NCI-H187 (cell line): Measurements from ENCODE around the gene MYRIP.

Experiments
- DNase-seq, 2 experiments: peaks; one replicate each; lab custom pipeline; 2025; lab: John Stamatoyannopoulos, UW

MYRIP gene

DNA sequence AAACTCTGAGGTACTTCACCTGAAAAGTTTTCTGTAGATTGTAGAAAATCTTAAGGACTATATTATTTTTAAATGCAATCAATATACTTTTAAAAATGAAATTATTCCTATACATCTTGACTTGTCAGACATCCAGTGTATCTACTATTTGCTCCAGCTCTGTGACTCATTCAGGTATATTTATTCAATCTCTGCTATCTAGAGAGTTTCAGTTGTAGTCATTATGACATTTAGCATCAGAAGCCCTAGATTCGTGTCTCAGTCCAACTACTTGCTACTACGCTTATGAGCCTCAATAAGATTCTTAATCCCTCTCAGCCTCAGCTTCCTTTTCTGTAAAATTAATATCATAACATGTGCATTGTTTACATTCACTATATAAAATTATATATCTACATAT lies 477.8 kb downstream of the MYRIP start:
- no peak for DNase-seq

DNA sequence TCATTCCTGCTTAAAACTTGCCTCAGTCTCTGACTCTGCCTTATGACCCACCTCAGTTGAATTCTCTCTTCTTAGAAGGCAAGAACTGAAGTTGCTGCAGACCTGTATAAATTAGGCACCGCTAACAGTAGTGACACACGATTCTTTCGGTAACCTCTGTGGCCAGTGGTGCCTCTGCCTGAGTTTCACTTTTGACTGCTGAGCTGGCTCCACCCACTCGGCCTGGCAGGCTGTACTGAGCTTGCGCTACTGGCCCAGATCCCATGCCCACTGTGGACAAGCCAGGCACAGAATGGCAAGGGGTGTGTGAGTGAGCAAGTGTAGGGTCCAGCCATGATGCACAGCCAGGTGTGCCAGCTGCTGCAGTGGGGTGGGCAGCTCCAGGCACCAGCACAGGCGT lies 481.0 kb downstream of the MYRIP start:
- DNase-seq: no peak

DNA sequence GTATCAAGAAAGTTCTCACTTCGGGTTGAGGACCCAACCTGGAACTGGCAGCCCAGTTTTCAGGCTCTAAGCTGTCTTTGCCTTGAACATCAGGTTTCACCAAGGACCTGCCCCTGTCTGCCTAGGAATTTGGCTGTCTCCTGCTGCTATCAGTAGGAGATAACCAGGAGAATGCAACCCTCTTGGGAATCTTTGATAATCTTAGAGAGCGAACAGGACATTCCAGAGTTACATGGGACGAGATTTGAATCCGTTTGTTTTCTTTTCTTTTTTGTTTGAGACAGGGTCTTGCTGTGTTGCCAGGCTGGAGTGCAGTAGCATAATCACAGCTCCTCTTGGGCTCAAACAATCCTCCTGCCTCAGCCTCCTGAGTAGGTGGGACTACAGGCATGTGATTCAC lies 482.1 kb downstream of the MYRIP start:
- no peak for DNase-seq

DNA sequence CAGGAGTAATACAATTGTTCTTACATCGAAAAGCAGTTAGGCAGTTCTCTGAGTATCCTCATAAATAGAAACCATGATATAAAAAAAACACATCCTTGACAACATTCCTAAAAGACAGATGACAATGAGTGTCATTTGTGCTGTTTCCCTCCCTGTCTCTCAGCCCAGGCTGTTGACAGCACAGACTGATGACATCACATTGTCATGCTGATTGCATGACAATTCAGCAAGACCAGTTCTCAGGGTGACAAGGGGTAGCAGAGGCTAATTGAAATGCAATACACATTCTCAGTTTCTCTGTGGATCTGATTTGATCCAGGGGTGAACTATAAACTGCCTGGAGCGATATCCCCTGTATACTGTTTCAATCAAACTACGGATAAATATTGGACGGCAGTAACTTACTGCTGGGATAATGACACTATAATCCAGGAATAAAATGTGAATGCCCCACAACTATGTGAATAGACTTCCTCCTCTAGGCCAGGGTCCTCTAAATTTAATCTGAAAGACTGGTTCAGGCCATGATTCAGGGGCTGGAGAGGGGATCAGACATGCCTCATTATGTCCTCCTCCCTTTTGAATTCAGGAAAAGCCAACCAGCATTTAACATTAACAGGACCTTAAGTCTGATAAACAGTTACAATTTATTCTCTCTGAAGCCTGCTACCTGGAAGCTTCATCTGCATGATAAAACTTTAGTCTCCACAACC lies 483.4 kb downstream of the MYRIP start:
- no peak for DNase-seq

DNA sequence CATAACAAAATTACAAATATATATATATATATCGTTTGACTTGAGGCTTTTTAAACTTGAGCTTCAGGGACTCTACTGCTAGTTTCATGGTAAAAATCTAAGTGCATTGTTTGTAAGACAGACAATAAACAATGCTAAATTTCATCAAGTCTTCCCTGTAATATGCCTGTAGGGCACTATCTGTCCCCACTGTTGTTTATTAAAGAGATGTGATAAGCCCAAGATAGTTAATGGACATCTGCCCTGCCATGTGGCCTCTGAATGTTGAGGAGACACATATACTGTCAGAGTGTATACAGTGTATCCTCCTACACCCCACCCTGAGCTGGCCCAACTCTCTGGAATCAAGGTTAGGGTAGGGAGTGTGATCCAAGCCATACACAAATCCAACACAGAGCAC lies 485.0 kb downstream of the MYRIP start:
- DNase-seq: no peak

DNA sequence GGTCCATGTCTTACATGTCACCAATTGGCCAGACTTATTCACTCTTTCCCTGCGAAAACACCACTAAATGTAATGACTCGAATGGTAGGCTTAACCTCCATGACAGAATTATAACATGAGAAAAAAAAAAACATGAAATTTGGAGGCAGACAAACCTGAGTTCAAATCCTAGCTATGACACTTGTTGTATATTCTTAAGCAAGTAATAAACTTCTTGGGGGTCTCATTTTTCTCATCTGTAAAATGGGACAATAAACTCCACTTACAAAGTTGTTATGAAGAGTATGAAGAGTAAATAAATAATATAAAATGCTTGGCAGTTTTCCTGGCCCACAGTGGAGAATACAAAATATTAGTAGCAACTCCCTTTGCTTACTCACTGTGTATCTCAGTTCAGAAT lies 488.7 kb downstream of the MYRIP start:
- DNase-seq: no peak

DNA sequence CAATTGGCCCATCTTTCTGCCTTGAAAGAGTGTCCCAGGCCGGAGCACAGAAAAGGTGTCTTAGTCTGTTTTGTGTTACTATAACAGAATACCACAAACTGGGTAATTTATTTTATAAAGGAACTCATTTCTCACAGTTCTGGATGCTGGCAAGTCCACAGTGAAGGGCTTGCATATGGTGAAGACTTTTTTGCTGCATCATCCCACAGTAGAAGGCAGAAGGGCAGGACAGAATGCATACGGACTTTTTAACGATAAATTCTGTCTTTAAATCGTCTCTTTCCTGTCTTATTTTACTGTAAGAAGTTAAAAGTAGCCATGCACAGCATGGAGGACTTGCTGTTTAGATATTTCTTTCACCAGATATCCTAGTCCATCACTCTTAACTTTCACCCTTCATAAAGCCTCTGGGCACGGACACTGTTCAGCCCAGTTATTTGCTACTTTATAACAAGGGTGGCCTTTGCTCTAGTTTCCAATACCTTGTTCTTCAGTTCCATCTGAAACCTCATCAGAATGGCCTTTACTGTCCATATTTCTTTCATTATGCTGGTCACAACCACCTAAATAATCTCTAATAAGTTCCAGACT lies 489.8 kb downstream of the MYRIP start:
- DNase-seq: no peak

DNA sequence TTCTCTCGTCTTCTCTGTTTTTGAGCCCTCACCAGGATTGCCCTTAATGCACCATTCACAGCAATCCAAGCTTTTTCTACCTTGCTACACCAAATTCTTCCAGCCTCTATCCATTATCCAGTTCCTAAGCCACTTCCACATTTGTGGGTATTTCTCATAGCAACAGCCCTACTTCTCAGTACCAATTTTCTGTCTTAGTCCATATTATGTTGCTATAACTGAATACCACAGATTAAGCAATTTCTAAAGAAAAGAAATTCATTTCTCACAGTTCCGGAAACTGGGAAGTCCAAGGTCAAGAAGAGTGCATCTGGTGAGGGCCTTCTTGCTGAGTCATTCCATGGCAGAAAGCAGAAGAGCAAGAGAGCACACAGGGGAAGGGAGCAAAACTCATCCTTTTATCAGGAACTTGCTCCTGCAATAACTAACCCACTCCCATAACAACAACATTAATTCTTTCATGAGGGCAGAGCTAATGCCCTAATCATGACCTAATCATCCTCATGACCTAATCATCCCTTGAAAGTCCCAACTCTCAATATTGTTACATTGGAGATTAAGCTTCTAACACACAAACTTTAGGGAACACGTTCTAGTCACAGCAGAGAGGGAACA lies 490.4 kb downstream of the MYRIP start:
- DNase-seq: no peak

DNA sequence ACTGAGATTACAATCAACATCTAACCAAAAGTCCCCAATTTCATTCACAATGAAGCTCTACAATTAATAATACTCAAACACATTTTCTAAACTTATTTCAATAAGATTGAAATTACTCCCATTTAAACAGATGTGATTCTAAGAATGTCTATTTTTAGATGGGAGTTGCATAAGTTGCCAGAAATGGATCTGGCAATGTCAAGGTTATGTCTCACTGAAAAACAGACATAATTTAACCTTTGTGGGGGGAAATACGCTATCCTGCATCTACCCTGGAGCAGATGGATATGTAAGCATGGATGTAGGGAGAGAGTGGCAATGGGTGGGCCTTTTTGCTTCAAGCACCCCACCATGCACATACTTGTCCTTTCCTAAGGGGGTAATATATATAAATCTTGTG lies 493.4 kb downstream of the MYRIP start:
- no peak for DNase-seq

DNA sequence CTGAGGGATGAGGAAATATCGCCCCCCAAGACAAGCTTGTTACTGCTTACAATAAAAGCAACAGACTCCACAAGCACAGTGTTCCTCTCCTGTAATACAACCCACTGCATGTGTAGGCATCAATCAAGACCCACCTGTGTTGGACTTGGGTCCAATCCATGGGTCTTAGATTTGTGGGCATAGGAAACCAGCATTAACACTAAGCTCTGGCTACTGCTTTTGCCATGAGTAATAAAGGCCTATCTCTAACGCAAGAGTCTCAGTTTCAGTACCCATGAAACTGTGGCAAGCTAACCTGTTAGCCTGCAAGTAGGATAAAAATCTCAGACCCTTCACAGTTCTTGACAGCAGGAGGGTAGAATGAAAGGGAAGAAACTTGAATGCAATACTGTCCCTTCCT lies 494.9 kb downstream of the MYRIP start:
- no peak for DNase-seq

DNA sequence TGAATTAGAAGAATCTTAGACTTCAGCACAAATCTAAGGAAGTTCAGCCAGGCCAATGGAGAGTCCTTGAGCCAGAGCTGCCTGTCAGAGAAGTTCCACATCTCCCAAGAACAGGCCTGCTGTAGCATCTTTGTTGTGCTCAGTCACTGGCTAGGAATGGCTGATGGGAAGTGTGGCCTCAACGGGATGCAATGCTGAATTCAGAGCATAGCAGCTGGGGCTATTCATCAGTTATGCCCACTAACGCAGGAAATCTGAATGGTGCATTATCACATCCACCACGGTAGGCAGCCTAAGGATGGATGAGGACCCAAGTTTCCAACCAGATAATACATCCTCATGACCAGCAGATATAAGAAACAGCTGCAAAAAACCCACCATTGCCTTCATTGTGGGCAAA lies 496.9 kb downstream of the MYRIP start:
- DNase-seq: no peak

DNA sequence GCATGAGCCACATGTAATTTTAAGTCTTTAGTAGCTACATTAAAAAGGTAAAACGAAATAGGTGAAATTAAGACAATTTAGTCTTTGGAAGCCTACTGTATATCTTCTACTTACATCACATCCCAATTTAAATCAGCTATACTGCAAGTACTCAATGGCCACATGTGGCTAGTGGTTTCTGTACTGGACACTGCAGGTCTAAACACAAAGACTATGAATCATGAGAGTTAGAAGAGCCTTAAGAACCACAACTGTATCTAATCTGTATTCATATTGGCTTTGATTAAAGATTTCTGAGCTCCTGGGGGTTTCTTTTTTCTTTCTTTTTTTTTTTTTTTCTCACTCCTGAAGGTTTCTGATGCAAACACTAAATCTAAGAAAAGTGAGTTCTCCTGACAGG lies 497.8 kb downstream of the MYRIP start:
- no peak for DNase-seq

DNA sequence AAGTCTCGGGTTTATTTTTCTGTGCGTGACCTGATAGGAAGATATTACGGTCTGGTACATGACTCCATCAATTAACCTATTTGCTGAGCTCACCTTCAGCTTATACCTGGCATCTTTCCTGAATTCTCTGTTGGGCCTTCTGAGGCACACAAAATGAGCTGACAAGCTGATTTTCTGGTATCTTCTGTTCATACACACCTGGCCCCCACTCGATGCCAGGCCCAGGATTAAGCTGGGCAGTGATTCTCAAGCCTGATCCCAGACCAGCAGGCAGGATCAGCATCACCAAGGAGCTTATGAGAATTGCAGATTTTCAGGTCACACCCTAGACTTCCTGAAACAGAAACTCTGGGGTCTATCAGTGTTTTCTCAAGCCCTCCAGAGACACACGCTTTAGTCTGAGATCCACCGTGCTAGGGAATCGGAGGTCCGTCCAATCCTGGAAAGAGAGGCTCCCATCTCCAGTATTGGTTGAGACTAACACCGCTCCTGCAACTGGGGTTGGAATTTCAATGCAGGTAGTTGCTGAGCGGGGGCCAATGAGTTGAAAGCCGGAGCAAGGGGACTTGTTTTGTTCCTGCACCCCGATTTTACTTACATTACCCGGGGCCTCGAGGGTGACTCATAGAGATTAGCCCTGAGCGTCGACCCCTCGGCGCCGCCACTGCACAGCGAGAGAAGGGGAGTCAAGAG lies 499.5 kb downstream of the MYRIP start:
- DNase-seq: no peak

DNA sequence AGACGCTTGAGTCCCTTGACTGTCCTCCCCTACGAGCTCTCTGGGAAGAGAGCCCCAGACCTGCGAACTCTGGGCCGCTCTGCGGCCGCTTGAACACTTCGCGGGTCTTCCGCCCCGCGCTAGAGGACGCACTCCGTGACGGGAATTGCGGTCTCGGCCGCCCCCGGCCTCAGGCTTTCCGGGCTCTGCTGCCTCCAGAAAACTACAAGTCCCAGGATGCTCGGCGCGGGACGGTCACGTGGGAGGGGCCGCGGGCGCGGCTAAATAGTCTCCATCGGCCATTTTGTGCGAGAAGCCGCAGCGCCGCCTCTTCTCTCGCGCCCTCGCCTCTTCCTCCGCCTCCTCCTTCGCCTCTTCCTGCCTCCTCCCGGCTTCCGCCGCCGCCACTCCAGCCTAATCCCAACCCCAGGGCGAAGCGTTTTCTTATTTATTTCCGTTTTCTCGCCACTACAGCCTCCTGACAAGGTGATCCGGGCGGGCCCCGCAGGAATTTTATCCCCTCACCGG lies 500.1 kb downstream of the MYRIP start, which contains the start of gene EIF1B:
Gene EIF1B (plus strand): TSS at position 290 of the 507 bp plus-strand sequence. CDS start 235 bp downstream, outside the sequence.
- DNase-seq: peak; percentile 71 to 88
